Pulmonary artery endothelial cell (primary cell): Measurements from ENCODE around the gene CAPNS2. TPM values are rescaled to one million over a fixed set of nuclear protein-coding genes. Genes with fewer than 3 reads are reported as not detected.
"Not testable (repeated sequence)": the region's sequence is repeated elsewhere in the genome, so short reads cannot be mapped to it uniquely, and the experiment has no call there.

Experiments
- DNase-seq: peaks from one replicate; pipeline ENCODE4 v3.0.0-alpha.2; 2011; ENCODE audit warnings: low read depth, low spot score
- total RNA-seq: library from RNA; depleted of rRNA; stranded (reverse); fragments of >200 nt; gene quantifications from 2 replicates; pipeline ENCODE4 v1.2.3, GENCODE V29; 2014

CAPNS2 gene
- total RNA-seq, 1 donor from 2014 or later = 0.66 TPM

GRCh38 chr16:55568207-55568606, 1.7 kb downstream of the CAPNS2 start:
- DNase-seq = no peak

GRCh38 chr16:55569025-55569424, 2.5 kb downstream of the CAPNS2 start:
- no peak for DNase-seq

- no peak for DNase-seq
Measured at GRCh38 chr16:55570159-55570558, 3.7 kb downstream of the CAPNS2 start.

GRCh38 chr16:55571191-55571897, 4.9 kb downstream of the CAPNS2 start:
- DNase-seq = no peak

GRCh38 chr16:55572439-55572838, 6.0 kb downstream of the CAPNS2 start:
- no peak for DNase-seq

- DNase-seq = no peak
Measured at GRCh38 chr16:55574811-55575210, 8.3 kb downstream of the CAPNS2 start.

- DNase-seq = no peak
Measured at GRCh38 chr16:55575496-55575895, 9.0 kb downstream of the CAPNS2 start.

DNA sequence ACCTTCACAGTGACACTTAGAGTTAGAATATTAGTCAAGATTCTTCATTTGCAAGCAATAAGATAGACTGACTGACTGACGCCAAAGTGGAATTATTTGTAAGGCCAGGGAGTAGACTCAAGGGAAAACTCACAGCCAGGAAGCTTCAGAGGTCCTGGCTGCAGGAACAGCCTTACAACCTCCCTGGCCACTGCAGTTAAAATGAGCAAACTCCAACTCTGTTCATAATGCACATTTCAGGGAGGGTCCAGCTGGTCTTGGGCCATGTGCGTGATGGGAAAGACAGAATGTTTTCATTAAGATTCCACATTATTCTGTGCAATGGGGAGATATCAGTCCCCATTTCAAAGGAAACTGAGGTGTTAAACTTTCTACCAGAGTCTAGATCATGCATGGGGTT, 9.9 kb downstream of the CAPNS2 start:
- no peak for DNase-seq

DNA sequence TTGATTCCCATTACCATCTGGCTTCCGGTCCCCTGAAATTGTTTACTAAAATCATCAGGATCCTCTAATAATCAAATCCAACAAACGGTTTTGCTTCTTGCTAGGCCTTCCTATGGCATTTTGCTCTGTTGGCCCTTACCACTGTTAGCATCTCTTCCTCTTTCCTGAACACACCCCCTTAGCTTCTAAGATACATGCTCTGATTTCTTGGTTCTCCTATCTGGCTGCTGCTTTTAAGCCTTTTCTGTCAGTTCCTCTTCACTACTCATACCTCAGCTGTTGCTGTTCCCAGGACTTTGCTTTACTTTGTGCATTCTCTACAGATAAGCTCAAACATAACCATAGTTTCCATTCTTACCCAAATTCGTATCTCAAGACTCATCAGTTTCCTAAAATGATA, 11.4 kb downstream of the CAPNS2 start:
- DNase-seq = no peak

- DNase-seq = no peak
Measured at GRCh38 chr16:55585631-55586030, 19.1 kb downstream of the CAPNS2 start.

DNA sequence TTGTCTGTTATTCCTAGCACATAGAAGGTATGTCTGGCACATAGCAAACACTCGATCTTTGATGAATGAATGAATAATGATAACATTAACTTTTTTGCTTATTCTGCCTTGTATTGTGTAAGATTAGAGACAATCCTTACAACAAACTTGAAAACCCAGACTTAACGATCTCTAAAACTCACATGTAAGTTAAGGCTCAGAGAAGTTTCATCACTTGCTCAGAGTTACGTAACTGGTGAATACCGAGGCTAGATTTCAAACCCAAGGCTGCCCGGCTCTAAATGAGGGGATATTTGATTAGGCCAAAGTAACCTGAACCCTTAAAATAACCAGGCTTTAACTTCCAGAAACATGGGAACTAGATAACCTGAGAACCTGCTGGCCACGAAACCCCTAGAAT, 22.3 kb downstream of the CAPNS2 start:
- no peak for DNase-seq

- no peak for DNase-seq
Measured at GRCh38 chr16:55592306-55592705, 25.8 kb downstream of the CAPNS2 start.

DNA sequence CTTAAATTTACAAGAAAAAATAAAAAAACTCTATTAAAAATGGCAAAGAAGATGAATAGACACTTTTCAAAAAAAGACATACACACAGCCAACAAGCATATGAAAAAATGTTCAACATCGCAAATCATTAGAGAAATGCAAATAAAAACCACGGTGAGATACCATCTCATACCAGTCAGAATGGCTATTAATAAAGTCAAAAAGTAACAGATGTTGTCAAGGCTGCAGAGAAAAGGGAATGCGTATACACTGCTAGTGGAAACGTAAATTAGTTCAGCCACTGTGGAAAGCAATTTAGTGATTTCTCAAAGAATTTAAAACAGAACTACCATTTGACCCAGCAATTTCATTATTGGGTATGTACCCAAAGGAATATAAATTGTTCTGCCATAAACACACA, 31.4 kb downstream of the CAPNS2 start:
- no peak for DNase-seq

GRCh38 chr16:55605754-55606336, 39.4 kb downstream of the CAPNS2 start:
- DNase-seq = no peak

- no peak for DNase-seq
Measured at GRCh38 chr16:55613613-55614335, 47.3 kb downstream of the CAPNS2 start.

DNA sequence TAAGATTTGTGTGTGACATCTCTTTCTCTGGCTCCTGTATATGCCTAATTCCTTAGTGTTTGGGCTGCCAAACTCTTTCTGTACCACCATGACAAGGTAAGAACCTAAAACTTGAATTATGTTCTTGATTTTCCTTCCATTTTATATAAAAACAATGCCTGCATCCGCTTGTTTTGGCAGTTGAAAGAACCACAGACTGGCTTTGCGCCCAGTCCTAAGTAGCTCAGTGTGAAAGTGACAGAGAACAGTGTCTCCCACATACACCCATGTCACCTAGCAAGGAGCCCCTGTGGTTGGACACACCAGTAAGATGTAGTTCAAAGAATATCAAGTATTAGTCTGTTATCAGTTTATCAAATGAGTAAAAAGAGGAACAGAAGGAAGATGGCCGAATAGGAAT, 48.6 kb downstream of the CAPNS2 start:
- no peak for DNase-seq

DNA sequence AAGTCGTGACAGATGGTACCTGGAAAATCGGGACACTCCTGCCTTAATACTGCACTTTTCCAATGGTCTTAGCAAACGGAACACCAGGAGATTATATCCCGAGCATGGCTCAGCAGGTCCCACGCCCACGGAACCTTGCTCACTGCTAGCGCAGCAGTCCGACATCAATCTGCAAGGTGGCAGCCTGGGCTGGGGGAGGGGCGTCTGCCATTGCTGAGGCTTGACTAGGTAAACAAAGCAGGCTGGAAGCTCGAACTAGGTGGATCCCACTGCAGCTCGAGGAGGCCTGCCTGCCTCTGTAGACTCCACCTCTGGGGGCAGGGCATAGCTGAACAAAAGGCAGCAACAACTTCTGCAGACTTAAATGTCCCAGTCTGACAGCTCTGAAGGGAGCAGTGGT, 49.2 kb downstream of the CAPNS2 start:
- not testable (repeated sequence) for DNase-seq

Other genes starting within 250 kb of the CAPNS2 start
- gene IRX6, start 242.5 kb upstream of the CAPNS2 start, total RNA-seq = not detected in 2 replicates
- gene MMP2, start 87.5 kb upstream of the CAPNS2 start, total RNA-seq = 214 and 219 TPM in 2 replicates
- gene LPCAT2, start 57.6 kb upstream of the CAPNS2 start, total RNA-seq = 22.9 and 46.5 TPM in 2 replicates
- gene SLC6A2, start 89.3 kb downstream of the CAPNS2 start, total RNA-seq = not detected in 2 replicates